Measurements from ENCODE around the gene LTBR. TPM values are rescaled to one million over a fixed set of nuclear protein-coding genes. Genes with fewer than 3 reads are reported as not detected.
"Not testable (repeated sequence)": the region's sequence is repeated elsewhere in the genome, so short reads cannot be mapped to it uniquely, and the experiment has no call there.

LTBR gene
- polyA plus RNA-seq, 1 donor from 2014 or later = not detected

DNA sequence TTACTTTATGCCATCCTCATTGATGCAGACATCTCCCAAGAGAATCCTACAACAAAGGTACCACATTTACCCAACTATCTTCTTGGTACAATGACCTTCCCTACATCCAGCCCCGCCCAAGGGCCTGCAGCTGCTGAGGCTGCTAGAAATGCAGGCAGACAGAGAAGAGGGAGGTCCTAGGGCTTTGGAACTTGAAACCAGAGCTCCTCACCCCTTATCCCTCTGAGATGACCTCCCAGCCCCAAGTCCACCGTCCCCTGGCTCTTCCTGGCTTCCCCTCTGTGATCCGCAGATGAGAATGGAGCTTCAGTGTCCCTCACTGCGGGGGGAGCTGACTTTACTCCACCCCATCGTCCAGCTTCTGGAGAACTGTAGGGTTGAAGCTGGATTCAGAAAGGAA, 40.4 kb upstream of the LTBR start:
- H3K9me2 ChIP-seq (ENCODE audit: insufficient read depth, low read length) = no peaks in the 10 kb centered on the region
- no peak overlapping the region for H3K27ac ChIP-seq (ENCODE audit: low read length)
- H3K9me3 ChIP-seq (ENCODE audit: low read length) = no peaks in the 10 kb centered on the region
- H2AFZ ChIP-seq (ENCODE audit: low read depth, low read length) = no peak overlapping the region
- no peaks in the 10 kb centered on the region for H3K27me3 ChIP-seq (ENCODE audit: insufficient read depth, low read depth, low read length)
- no peak overlapping the region for H3K4me3 ChIP-seq (ENCODE audit: low read length)
- H3K4me2 ChIP-seq (ENCODE audit: low read length) = no peak overlapping the region
- H3K36me3 ChIP-seq (ENCODE audit: insufficient read depth, low read length) = no peaks in the 10 kb centered on the region
- H4K20me1 ChIP-seq (ENCODE audit: insufficient read depth) = no peaks in the 10 kb centered on the region
- H3F3A ChIP-seq (ENCODE audit: insufficient read depth, low read length, poor library complexity, severe bottlenecking) = no peaks in the 10 kb centered on the region
- no peaks in the 10 kb centered on the region for H3K79me2 ChIP-seq (replicated peaks; ENCODE audit: insufficient read depth, low read length)
- H3K9ac ChIP-seq (ENCODE audit: low read length) = no peak overlapping the region
- no peak for TF ChIP-seq RAD21 (conservative IDR thresholded peaks at IDR 0.05)
- no peak for TF ChIP-seq TAF1 (IDR thresholded peaks at IDR 0.05; ENCODE audit: low read depth)
- TF ChIP-seq MXI1 (conservative IDR thresholded peaks at IDR 0.05; ENCODE audit: poor library complexity, severe bottlenecking) = no peak

- not testable (repeated sequence) for H3K9me2 ChIP-seq (ENCODE audit: insufficient read depth, low read length); H3K27ac ChIP-seq (ENCODE audit: low read length)
Observed at GRCh38 chr12:6344101-6344660, 39.8 kb upstream of the LTBR start.

DNA sequence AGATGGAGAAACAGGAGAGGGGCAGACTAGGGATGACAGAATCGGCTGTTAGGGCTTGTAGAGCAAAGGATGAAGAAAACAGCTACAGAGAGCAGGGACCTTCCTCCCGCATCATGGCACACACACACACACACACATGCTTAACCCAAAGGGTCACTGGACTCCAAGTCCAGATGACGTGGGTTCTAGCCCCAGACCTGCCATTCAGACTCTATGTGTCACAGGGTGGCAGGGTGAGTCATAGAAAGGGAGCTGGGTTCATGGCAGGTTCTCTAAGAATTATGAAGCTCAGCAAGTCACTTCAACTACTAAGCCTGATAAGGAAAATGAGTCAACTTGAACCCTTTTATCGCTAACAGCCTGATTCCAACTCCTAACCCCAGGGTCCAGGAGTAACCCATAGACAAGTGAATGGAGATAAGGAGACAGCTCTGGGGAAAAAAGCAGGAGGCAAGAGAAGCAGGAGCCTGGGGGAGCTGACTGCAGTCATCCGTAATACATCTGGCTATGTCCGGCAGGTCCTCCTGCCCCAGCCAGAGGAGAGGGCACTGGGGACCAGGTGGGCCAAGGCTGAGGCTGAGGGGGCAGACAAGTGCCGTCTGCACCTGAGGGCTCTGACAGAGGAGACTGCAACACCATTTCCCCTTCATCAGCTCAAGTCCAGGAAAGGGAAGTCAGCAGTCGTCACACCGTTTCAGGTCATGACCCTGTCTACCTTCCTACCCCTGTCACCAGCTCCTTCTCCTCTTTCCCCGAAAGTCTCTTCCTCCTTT, 38.5 kb upstream of the LTBR start:
- H3K4me3 ChIP-seq (ENCODE audit: low read length) = no peak overlapping the region
- H3K36me3 ChIP-seq (ENCODE audit: insufficient read depth, low read length) = no peaks in the 10 kb centered on the region
- H3K9me2 ChIP-seq (ENCODE audit: insufficient read depth, low read length) = no peaks in the 10 kb centered on the region
- no peaks in the 10 kb centered on the region for H4K20me1 ChIP-seq (ENCODE audit: insufficient read depth)
- H2AFZ ChIP-seq (ENCODE audit: low read depth, low read length) = no peak overlapping the region
- no peaks in the 10 kb centered on the region for H3K9me3 ChIP-seq (ENCODE audit: low read length)
- H3K79me2 ChIP-seq (replicated peaks; ENCODE audit: insufficient read depth, low read length) = no peaks in the 10 kb centered on the region
- H3K9ac ChIP-seq (ENCODE audit: low read length) = no peak overlapping the region
- H3K27ac ChIP-seq (ENCODE audit: low read length) = no peak overlapping the region
- no peak for TF ChIP-seq SMC3 (conservative IDR thresholded peaks at IDR 0.05; ENCODE audit: poor library complexity)
- TF ChIP-seq CTCF (IDR thresholded peaks at IDR 0.05; ENCODE audit: poor library complexity, severe bottlenecking) = no peak
- TF ChIP-seq POLR2AphosphoS5 (IDR thresholded peaks at IDR 0.05) = no peak
- no peak for TF ChIP-seq EZH2 (IDR thresholded peaks at IDR 0.05; ENCODE audit: borderline replicate concordance, insufficient read depth, low read length, poor library complexity, severe bottlenecking)
- no peak for TF ChIP-seq RAD21 (conservative IDR thresholded peaks at IDR 0.05)
- no peak for TF ChIP-seq TAF1 (IDR thresholded peaks at IDR 0.05; ENCODE audit: low read depth)
- TF ChIP-seq MXI1 (conservative IDR thresholded peaks at IDR 0.05; ENCODE audit: poor library complexity, severe bottlenecking) = no peak
- TF ChIP-seq, protein P1, sequence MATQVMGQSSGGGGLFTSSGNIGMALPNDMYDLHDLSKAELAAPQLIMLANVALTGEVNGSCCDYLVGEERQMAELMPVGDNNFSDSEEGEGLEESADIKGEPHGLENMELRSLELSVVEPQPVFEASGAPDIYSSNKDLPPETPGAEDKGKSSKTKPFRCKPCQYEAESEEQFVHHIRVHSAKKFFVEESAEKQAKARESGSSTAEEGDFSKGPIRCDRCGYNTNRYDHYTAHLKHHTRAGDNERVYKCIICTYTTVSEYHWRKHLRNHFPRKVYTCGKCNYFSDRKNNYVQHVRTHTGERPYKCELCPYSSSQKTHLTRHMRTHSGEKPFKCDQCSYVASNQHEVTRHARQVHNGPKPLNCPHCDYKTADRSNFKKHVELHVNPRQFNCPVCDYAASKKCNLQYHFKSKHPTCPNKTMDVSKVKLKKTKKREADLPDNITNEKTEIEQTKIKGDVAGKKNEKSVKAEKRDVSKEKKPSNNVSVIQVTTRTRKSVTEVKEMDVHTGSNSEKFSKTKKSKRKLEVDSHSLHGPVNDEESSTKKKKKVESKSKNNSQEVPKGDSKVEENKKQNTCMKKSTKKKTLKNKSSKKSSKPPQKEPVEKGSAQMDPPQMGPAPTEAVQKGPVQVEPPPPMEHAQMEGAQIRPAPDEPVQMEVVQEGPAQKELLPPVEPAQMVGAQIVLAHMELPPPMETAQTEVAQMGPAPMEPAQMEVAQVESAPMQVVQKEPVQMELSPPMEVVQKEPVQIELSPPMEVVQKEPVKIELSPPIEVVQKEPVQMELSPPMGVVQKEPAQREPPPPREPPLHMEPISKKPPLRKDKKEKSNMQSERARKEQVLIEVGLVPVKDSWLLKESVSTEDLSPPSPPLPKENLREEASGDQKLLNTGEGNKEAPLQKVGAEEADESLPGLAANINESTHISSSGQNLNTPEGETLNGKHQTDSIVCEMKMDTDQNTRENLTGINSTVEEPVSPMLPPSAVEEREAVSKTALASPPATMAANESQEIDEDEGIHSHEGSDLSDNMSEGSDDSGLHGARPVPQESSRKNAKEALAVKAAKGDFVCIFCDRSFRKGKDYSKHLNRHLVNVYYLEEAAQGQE (IDR thresholded peaks at IDR 0.05; ENCODE audit: borderline replicate concordance) = no peak
- TF ChIP-seq EP300 (conservative IDR thresholded peaks at IDR 0.05; ENCODE audit: poor library complexity, severe bottlenecking) = no peak
- no peaks in the 10 kb centered on the region for H3F3A ChIP-seq (ENCODE audit: insufficient read depth, low read length, poor library complexity, severe bottlenecking)
- H3K27me3 ChIP-seq (ENCODE audit: insufficient read depth, low read depth, low read length) = no peaks in the 10 kb centered on the region
- no peak overlapping the region for H3K4me2 ChIP-seq (ENCODE audit: low read length)

More at GRCh38 chr12:6344101-6344660, 39.8 kb upstream of the LTBR start:
- H3K79me2 ChIP-seq (replicated peaks; ENCODE audit: insufficient read depth, low read length); H3K9ac ChIP-seq (ENCODE audit: low read length); H3K9me3 ChIP-seq (ENCODE audit: low read length); H4K20me1 ChIP-seq (ENCODE audit: insufficient read depth); H3K27me3 ChIP-seq (ENCODE audit: insufficient read depth, low read depth, low read length); H3F3A ChIP-seq (ENCODE audit: insufficient read depth, low read length, poor library complexity, severe bottlenecking); H2AFZ ChIP-seq (ENCODE audit: low read depth, low read length); H3K36me3 ChIP-seq (ENCODE audit: insufficient read depth, low read length); H3K4me3 ChIP-seq (ENCODE audit: low read length); H3K4me2 ChIP-seq (ENCODE audit: low read length): not testable (repeated sequence)
